Neural progenitor cell (in vitro differentiated cells): ENCODE data around the gene FSCN2. TPM values are rescaled to one million over a fixed set of nuclear protein-coding genes. Genes with fewer than 3 reads are reported as not detected.

ENCODE experiments used
- DNase-seq: peaks from one replicate; pipeline ENCODE4 v3.0.0-alpha.2; 2016; ENCODE audit warnings: low spot score
- H2AFZ ChIP-seq: fragments of 200-600 bp; sonication (generic); replicated peaks from 2 replicates; pipeline ENCODE4 v1.6.1; 2016; ENCODE audit warnings: antibody characterized with exemption
- H3F3A ChIP-seq: fragments of 200-600 bp; sonication (generic); 2 replicates; pipeline ENCODE4 v1.6.1; 2016; ENCODE audit warnings: antibody characterized with exemption, low read depth
- H3K27ac ChIP-seq: fragments of 200-600 bp; sonication (generic); 2 replicates; pipeline ENCODE4 v1.5.1; 2016; ENCODE audit warnings: mild to moderate bottlenecking
- H3K27me3 ChIP-seq: fragments of 200-600 bp; sonication (generic); 2 replicates; pipeline ENCODE4 v1.6.1; 2016; ENCODE audit warnings: mild to moderate bottlenecking, moderate library complexity
- H3K36me3 ChIP-seq: fragments of 200-600 bp; sonication (generic); 2 replicates; pipeline ENCODE4 v1.5.1; 2016
- H3K4me1 ChIP-seq: fragments of 200-600 bp; sonication (generic); 2 replicates; pipeline ENCODE4 v1.6.1; 2016; ENCODE audit warnings: mixed run types
- H3K4me2 ChIP-seq: fragments of 200-600 bp; sonication (generic); 2 replicates; pipeline ENCODE4 v1.6.1; 2016
- H3K4me3 ChIP-seq: fragments of 200-600 bp; sonication (generic); 2 replicates; pipeline ENCODE4 v1.5.1; 2016
- H3K79me2 ChIP-seq: fragments of 200-600 bp; sonication (generic); 2 replicates; pipeline ENCODE4 v1.6.1; 2016; ENCODE audit warnings: low read depth
- H3K9ac ChIP-seq: fragments of 200-600 bp; sonication (generic); 2 replicates; pipeline ENCODE4 v1.6.1; 2016
- H3K9me3 ChIP-seq: fragments of 200-600 bp; sonication (generic); 2 replicates; pipeline ENCODE4 v1.5.1; 2016; ENCODE audit warnings: low read depth
- H4K20me1 ChIP-seq: fragments of 200-600 bp; sonication (generic); 2 replicates; pipeline ENCODE4 v1.6.1; 2016; ENCODE audit warnings: low read depth
- H3K27ac Mint-ChIP-seq: 3 replicates; pipeline ENCODE4 v1.8.0; 2021; ENCODE audit warnings: mixed read lengths
- H3K27me3 Mint-ChIP-seq: 2 replicates; pipeline ENCODE4 v1.8.0; 2022; ENCODE audit warnings: low read depth, mild to moderate bottlenecking, inconsistent platforms, moderate library complexity, mixed read lengths; ENCODE audit not compliant: insufficient read depth
- H3K36me3 Mint-ChIP-seq: 3 replicates; pipeline ENCODE4 v1.8.0; 2021; ENCODE audit warnings: mixed read lengths
- H3K4me1 Mint-ChIP-seq: 3 replicates; pipeline ENCODE4 v1.8.0; 2021; ENCODE audit warnings: mixed read lengths
- H3K4me3 Mint-ChIP-seq: 3 replicates; pipeline ENCODE4 v1.8.0; 2021; ENCODE audit warnings: mild to moderate bottlenecking, moderate library complexity, mixed read lengths
- H3K9me3 Mint-ChIP-seq: 3 replicates; pipeline ENCODE4 v1.8.0; 2020; ENCODE audit warnings: mixed read lengths
- CTCF ChIP-seq: fragments of 200-600 bp; sonication (generic); IDR thresholded peaks from 2 replicates; pipeline ENCODE4 v1.5.1; 2017; ENCODE audit warnings: antibody characterized with exemption, mild to moderate bottlenecking
- EZH2 ChIP-seq: fragments of 200-600 bp; sonication (generic); IDR thresholded peaks from 2 replicates; pipeline ENCODE4 v1.6.1; 2017; ENCODE audit warnings: antibody characterized with exemption, mild to moderate bottlenecking, moderate library complexity
- EZH2phosphoT487 ChIP-seq: fragments of 200-600 bp; sonication (generic); IDR thresholded peaks from 2 replicates; pipeline ENCODE4 v1.6.1; 2017; ENCODE audit warnings: antibody characterized with exemption
- total RNA-seq: library from RNA; depleted of rRNA; stranded (reverse); fragments of >200 nt; gene quantifications from 2 replicates; pipeline ENCODE4 v1.2.3, GENCODE V29; 2015; ENCODE audit warnings: low replicate concordance

Gene FSCN2
- total RNA-seq, 1 donor from 2014 or later: not detected

- H2AFZ ChIP-seq: peak overlapping the region; percentile 94
- no peaks in the 10 kb centered on the region for H3K9me3 ChIP-seq
- H4K20me1 ChIP-seq: peaks cover 6% of the 10 kb centered on the region
- Mint-ChIP-seq H3K4me3 (peak overlapping the region; percentile 94), H3K27me3 (peaks cover 23% of the 10 kb centered on the region), H3K4me1 (peaks cover 31% of the 10 kb centered on the region), H3K9me3 (no peaks in the 10 kb centered on the region), H3K36me3 (peaks cover 8% of the 10 kb centered on the region), H3K27ac (no peak overlapping the region)
- peak; percentile 49 for DNase-seq
- H3K4me2 ChIP-seq: peak overlapping the region; percentile 93
- no peaks in the 10 kb centered on the region for H3K27me3 ChIP-seq
- H3K36me3 ChIP-seq: no peaks in the 10 kb centered on the region
- peaks cover 16% of the 10 kb centered on the region for H3F3A ChIP-seq
- H3K4me3 ChIP-seq: peak overlapping the region; percentile 97
- no peak for TF ChIP-seq CTCF
- no peak for TF ChIP-seq EZH2
- TF ChIP-seq EZH2phosphoT487: no peak
- H3K4me1 ChIP-seq: peaks cover 5% of the 10 kb centered on the region
- H3K79me2 ChIP-seq: peaks cover 15% of the 10 kb centered on the region
- H3K9ac ChIP-seq: peak overlapping the region; percentile 60
- no peak overlapping the region for H3K27ac ChIP-seq
Observed at GRCh38 chr17:81551458-81552243, 23.5 kb downstream of the FSCN2 start.

- DNase-seq: peak; percentile 93
- Mint-ChIP-seq H3K4me3 (peak within 1 kb of the TSS; percentile 94), H3K4me1 (peaks cover 31% of the 10 kb centered on the region), H3K27ac (peak within 1 kb of the TSS; percentile 37), H3K27me3 (peaks cover 23% of the 10 kb centered on the region), H3K36me3 (peaks cover 11% of the 10 kb centered on the region), H3K9me3 (no peaks in the 10 kb centered on the region)
- Histone ChIP-seq H3K9me3 (no peaks in the 10 kb centered on the region), H3K4me3 (peak within 1 kb of the TSS; percentile 97), H3K4me1 (peaks cover 5% of the 10 kb centered on the region), H3K36me3 (no peaks in the 10 kb centered on the region), H3K79me2 (peaks cover 15% of the 10 kb centered on the region), H3K27me3 (no peaks in the 10 kb centered on the region), H4K20me1 (peaks cover 6% of the 10 kb centered on the region), H2AFZ (peak within 1 kb of the TSS; percentile 94), H3K4me2 (peak within 1 kb of the TSS; percentile 93), H3K9ac (peak within 1 kb of the TSS; percentile 60), H3F3A (peaks cover 16% of the 10 kb centered on the region), H3K27ac (peak within 1 kb of the TSS; percentile 67)
- no peak for TF ChIP-seq CTCF
- no peak for TF ChIP-seq EZH2phosphoT487
- no peak for TF ChIP-seq EZH2
Observed at GRCh38 chr17:81552244-81553017, 24.3 kb downstream of the FSCN2 start, which contains the start of gene FAAP100. TSS of gene FAAP100 (minus strand) at chr17:81552353. CDS start at chr17:81552330, 23 bp downstream.

GRCh38 chr17:81553018-81553615 lies 24.9 kb downstream of the FSCN2 start:
- Histone ChIP-seq H3F3A (peaks cover 16% of the 10 kb centered on the region), H4K20me1 (peaks cover 6% of the 10 kb centered on the region), H2AFZ (peak overlapping the region; percentile 94), H3K27me3 (no peaks in the 10 kb centered on the region), H3K9ac (peak overlapping the region; percentile 50), H3K9me3 (no peaks in the 10 kb centered on the region), H3K4me1 (peaks cover 5% of the 10 kb centered on the region), H3K79me2 (peaks cover 15% of the 10 kb centered on the region), H3K36me3 (no peaks in the 10 kb centered on the region), H3K4me2 (peak overlapping the region; percentile 93), H3K4me3 (peak overlapping the region; percentile 97), H3K27ac (peak overlapping the region; percentile 67)
- Mint-ChIP-seq H3K4me1 (peaks cover 31% of the 10 kb centered on the region), H3K9me3 (no peaks in the 10 kb centered on the region), H3K36me3 (peaks cover 11% of the 10 kb centered on the region), H3K27me3 (peaks cover 23% of the 10 kb centered on the region), H3K4me3 (peak overlapping the region; percentile 90), H3K27ac (peak overlapping the region; percentile 37)
- TF ChIP-seq EZH2phosphoT487 (no peak), CTCF (peak; percentile 27)
- DNase-seq: peak; percentile 90
